Measurements from ENCODE around the gene SEC61A1.

SEC61A1 gene

GRCh38 chr3:128051837-128052594 lies at the start of gene SEC61A1:
Gene SEC61A1, plus strand, starts transcription at chr3:128052437. Its CDS starts 116 bp downstream, at chr3:128052553.
- DNase-seq: peak; percentile 98

GRCh38 chr3:128004661-128005060 lies 47.6 kb upstream of the SEC61A1 start:
- no peak for DNase-seq

- no peak for DNase-seq
These were observed 45.9 kb upstream of the SEC61A1 start for GRCh38 chr3:128006061-128007032.

- no peak for DNase-seq
These were observed 45.2 kb upstream of the SEC61A1 start for GRCh38 chr3:128007033-128007424.

GRCh38 chr3:128009952-128010846 lies 42.0 kb upstream of the SEC61A1 start:
- no peak for DNase-seq

GRCh38 chr3:128011140-128011539 lies 41.1 kb upstream of the SEC61A1 start:
- no peak for DNase-seq

- no peak for DNase-seq
These were observed 40.2 kb upstream of the SEC61A1 start for GRCh38 chr3:128012050-128012449.

GRCh38 chr3:128014548-128014947 lies 37.7 kb upstream of the SEC61A1 start:
- DNase-seq: no peak

- DNase-seq: no peak
These were observed 35.7 kb upstream of the SEC61A1 start for GRCh38 chr3:128016502-128016901.

GRCh38 chr3:128021768-128022372 lies 30.4 kb upstream of the SEC61A1 start:
- no peak for DNase-seq

- DNase-seq: no peak
These were observed 19.1 kb upstream of the SEC61A1 start for GRCh38 chr3:128033102-128033501.

- no peak for DNase-seq
These were observed 16.1 kb upstream of the SEC61A1 start for GRCh38 chr3:128036119-128036518.

GRCh38 chr3:128040041-128040440 lies 12.2 kb upstream of the SEC61A1 start:
- DNase-seq: no peak

- no peak for DNase-seq
These were observed 11.6 kb upstream of the SEC61A1 start for GRCh38 chr3:128040660-128041059.

GRCh38 chr3:128041344-128041743 lies 10.9 kb upstream of the SEC61A1 start:
- DNase-seq: no peak

GRCh38 chr3:128050597-128050996 lies 1.6 kb upstream of the SEC61A1 start:
- no peak for DNase-seq

GRCh38 chr3:128051459-128051836 lies 789 bp upstream of the SEC61A1 start:
- no peak for DNase-seq

- DNase-seq: no peak
These were observed 536 bp downstream of the SEC61A1 start for GRCh38 chr3:128052595-128053351.

- DNase-seq: no peak
These were observed 1.4 kb downstream of the SEC61A1 start for GRCh38 chr3:128053614-128054013.

GRCh38 chr3:128054367-128054766 lies 2.1 kb downstream of the SEC61A1 start:
- DNase-seq: no peak

- DNase-seq: no peak
These were observed 4.0 kb downstream of the SEC61A1 start for GRCh38 chr3:128056258-128056657.

Measured in right forelimb (tissue), 1 donor.